ENCODE data around the gene CIITA. TPM values are rescaled to one million over a fixed set of nuclear protein-coding genes. Genes with fewer than 3 reads are reported as not detected.

The CIITA gene
- total and polyA plus RNA-seq, 10 of the 15 experiments (the other 5 are each of a cell fraction or from before 2014, with no cell fraction given), result 11.5 to 145 (median 49.7) TPM

DNA sequence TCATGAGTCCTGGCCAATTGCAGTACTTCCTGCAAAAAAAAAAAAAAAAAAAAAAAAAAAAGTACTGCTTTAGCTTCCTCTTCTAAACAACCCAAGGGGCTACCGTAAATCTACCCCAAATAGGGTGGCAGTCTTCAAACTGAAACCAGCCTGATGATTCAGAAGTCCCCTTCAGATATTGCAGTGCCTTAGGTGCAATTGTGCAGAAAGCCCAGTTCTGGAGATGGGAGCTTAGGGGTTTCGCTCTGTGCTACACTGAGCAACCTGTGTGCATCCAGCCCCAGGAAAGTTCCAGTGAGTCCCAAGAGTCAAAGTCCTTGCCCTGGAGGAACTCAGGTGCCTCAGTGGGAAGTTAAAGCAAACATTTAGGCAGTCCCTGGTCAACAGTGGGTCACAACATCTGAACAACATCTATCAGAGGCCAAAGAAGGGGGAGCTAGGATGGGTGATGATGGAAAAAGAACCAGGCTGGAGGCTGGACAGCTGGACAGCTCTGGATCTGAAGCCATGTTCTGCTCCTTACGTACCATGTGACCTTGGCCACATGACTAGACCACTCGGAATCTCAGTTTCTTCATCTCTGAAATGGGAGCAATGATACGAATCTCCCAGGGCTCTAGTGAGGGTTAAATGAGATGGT, 6.7 kb upstream of the CIITA start:
- WGBS (ENCODE audit: insufficient coverage, insufficient replicate concordance, low lambda C conversion rate, missing lambda C conversion rate), result 5% methylated on average over 5 of the region's 5 CpGs
- BruUV-seq (replicated peaks), result no TSS peak
- Histone ChIP-seq H3K4me2 (ENCODE audit: control insufficient read depth, insufficient read depth) (peak overlapping the region; percentile 99), H3K27me3 (replicated peaks in 1 of 2; ENCODE audit: control insufficient read depth in 2 of 2, insufficient read depth in 2 of 2, low read length in 1 of 2) (no peaks in the 10 kb centered on the region), H2AFZ (ENCODE audit: control insufficient read depth, low read depth, low read length) (no peak overlapping the region), H3K9me3 (replicated peaks; ENCODE audit: control insufficient read depth, insufficient read depth, low read length) (no peaks in the 10 kb centered on the region), H3K36me3 (ENCODE audit: control insufficient read depth in 2 of 2, insufficient read depth in 2 of 2, low read length in 1 of 2) (no peaks in the 10 kb centered on the region), H3K79me2 (ENCODE audit: control insufficient read depth, insufficient read depth, low read length) (no peaks in the 10 kb centered on the region), H3K9ac (ENCODE audit: control insufficient read depth, insufficient read depth, low read length) (peak overlapping the region; percentile 35; the same call in 1 of the 2 replicates), H3K27ac (ENCODE audit: control insufficient read depth, insufficient read depth) (peak overlapping the region; percentile 65), H4K20me1 (ENCODE audit: control insufficient read depth, insufficient read depth) (no peaks in the 10 kb centered on the region), H3K4me3 (no peak overlapping the region), H3K4me1 (ENCODE audit: control insufficient read depth, insufficient read depth, low read length) (peaks cover 79% of the 10 kb centered on the region)
- intact Hi-C loops (cut with micrococcal nuclease; ENCODE audit: unreplicated experiment), result loop anchor here (1.0 to 2.0 kb wide), 2 partner anchors 27 to 49 kb away; no protein-coding TSS in a partner anchor
- POLR2A ChIA-PET, result interaction anchor here (0.6 to 2.4 kb wide), 19 partner anchors 9 to 444 kb away, joined by 3 to 12 read pairs (median 4); no protein-coding TSS in a partner anchor
- DNase-seq (ENCODE audit: low read depth, low spot score), result no peak
- FAIRE-seq, result no peak
- peak; percentile 59 for ATAC-seq
- CTCF ChIA-PET, result interaction anchor here (0.8 to 3.4 kb wide), 5 partner anchors 8 to 358 kb away, joined by 4 to 21 read pairs (median 7); partner anchors contain the start of gene CIITA
- SMC1A ChIA-PET (ENCODE audit: uncharacterized antibody, unreplicated experiment), result interaction anchor here (0.6 to 9.7 kb wide), 23 partner anchors 8 to 356 kb away, joined by 3 to 95 read pairs (median 4); no protein-coding TSS in a partner anchor
- RAD21 ChIA-PET (ENCODE audit: unreplicated experiment), result interaction anchor here (0.6 to 5.4 kb wide), 17 partner anchors 7 to 644 kb away, joined by 3 to 51 read pairs (median 5); partner anchors contain the start of genes CIITA and NUBP1
- in situ Hi-C loops (cut with MboI), result no loop called here
- TF ChIP-seq PAX5 (IDR thresholded peaks at IDR 0.05; ENCODE audit: borderline replicate concordance, low read depth, low read length) (peak; percentile 31; the same call in 1 of the 2 replicates), BCL11A (IDR thresholded peaks at IDR 0.05; ENCODE audit: low read depth, low read length) (peak; percentile 34; the same call in 1 of the 2 replicates), YBX1 (IDR thresholded peaks at IDR 0.05) (no peak), NRF1 (conservative IDR thresholded peaks at IDR 0.05; ENCODE audit: low read depth, low read length) (no peak), MYC (IDR thresholded peaks at IDR 0.05; ENCODE audit: insufficient read depth, insufficient read length, insufficient replicate concordance, low read length, severe bottlenecking) (no peak), ETV6 (conservative IDR thresholded peaks at IDR 0.05 in 1 of 2, IDR thresholded peaks at IDR 0.05 in 1 of 2; ENCODE audit: borderline replicate concordance in 1 of 2, low read depth in 1 of 2) (peak in 1 of 2 experiments; percentile 58; a peak in 1 of 4 replicates), HDGF (IDR thresholded peaks at IDR 0.05) (no peak), ZNF687 (IDR thresholded peaks at IDR 0.05) (no peak; the same call in 1 of the 2 replicates), TCF12 (IDR thresholded peaks at IDR 0.05; ENCODE audit: low read depth, low read length) (no peak), JUNB (IDR thresholded peaks at IDR 0.05) (peak; percentile 73), MEF2B (IDR thresholded peaks at IDR 0.05; ENCODE audit: partially characterized antibody, poor library complexity, severe bottlenecking) (peak; percentile 20), NFXL1 (IDR thresholded peaks at IDR 0.05; ENCODE audit: borderline replicate concordance) (no peak), RUNX3 (IDR thresholded peaks at IDR 0.05; ENCODE audit: low read length) (no peak), ZBED1 (IDR thresholded peaks at IDR 0.05; ENCODE audit: borderline replicate concordance) (no peak), KDM1A (IDR thresholded peaks at IDR 0.05; ENCODE audit: borderline replicate concordance) (no peak), SUZ12 (IDR thresholded peaks at IDR 0.05; ENCODE audit: unreplicated experiment) (no peak), IKZF1 (conservative IDR thresholded peaks at IDR 0.05) (peak; percentile 44), MTA3 (IDR thresholded peaks at IDR 0.05; ENCODE audit: borderline replicate concordance, low read length) (no peak)
- TF ChIP-seq, protein P1, sequence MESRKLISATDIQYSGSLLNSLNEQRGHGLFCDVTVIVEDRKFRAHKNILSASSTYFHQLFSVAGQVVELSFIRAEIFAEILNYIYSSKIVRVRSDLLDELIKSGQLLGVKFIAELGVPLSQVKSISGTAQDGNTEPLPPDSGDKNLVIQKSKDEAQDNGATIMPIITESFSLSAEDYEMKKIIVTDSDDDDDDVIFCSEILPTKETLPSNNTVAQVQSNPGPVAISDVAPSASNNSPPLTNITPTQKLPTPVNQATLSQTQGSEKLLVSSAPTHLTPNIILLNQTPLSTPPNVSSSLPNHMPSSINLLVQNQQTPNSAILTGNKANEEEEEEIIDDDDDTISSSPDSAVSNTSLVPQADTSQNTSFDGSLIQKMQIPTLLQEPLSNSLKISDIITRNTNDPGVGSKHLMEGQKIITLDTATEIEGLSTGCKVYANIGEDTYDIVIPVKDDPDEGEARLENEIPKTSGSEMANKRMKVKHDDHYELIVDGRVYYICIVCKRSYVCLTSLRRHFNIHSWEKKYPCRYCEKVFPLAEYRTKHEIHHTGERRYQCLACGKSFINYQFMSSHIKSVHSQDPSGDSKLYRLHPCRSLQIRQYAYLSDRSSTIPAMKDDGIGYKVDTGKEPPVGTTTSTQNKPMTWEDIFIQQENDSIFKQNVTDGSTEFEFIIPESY (IDR thresholded peaks at IDR 0.05), result no peak
